A549 treated with DMSO at 1 μM for 4 hours (cell line): ENCODE measurements around the gene ZDHHC8. TPM values are rescaled to one million over a fixed set of nuclear protein-coding genes. Genes with fewer than 3 reads are reported as not detected.

Experiments used
- total RNA-seq: library from RNA; stranded (reverse); fragments of 200-300 nt; extraction: Qiagen RNA extraction; gene quantifications from 5 replicates; pipeline ENCODE4 v1.2.3, GENCODE V29; 2022; ENCODE audit warnings: low read depth

ZDHHC8 gene, protein sequence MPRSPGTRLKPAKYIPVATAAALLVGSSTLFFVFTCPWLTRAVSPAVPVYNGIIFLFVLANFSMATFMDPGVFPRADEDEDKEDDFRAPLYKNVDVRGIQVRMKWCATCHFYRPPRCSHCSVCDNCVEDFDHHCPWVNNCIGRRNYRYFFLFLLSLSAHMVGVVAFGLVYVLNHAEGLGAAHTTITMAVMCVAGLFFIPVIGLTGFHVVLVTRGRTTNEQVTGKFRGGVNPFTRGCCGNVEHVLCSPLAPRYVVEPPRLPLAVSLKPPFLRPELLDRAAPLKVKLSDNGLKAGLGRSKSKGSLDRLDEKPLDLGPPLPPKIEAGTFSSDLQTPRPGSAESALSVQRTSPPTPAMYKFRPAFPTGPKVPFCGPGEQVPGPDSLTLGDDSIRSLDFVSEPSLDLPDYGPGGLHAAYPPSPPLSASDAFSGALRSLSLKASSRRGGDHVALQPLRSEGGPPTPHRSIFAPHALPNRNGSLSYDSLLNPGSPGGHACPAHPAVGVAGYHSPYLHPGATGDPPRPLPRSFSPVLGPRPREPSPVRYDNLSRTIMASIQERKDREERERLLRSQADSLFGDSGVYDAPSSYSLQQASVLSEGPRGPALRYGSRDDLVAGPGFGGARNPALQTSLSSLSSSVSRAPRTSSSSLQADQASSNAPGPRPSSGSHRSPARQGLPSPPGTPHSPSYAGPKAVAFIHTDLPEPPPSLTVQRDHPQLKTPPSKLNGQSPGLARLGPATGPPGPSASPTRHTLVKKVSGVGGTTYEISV
- 22.4 to 33.7 TPM (median 29.6 TPM) in 5 replicates for total RNA-seq

DNA sequence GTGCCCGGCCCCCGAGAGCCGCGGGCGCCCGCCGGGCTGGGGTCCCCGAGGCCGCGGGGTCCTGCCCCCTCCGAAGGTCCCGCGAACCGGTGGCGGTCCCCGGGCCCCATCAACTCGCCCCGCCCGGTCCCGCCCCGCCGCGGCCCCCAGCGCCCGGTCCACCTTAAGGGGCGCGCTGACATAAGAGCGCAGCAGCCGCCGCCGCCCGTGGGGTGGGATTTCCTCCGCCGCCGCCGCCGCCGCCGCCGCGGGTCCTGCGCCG, at the start of gene ZDHHC8:
ZDHHC8 (plus strand) TSS at position 208 of the 262 bp plus-strand sequence. CDS start 144 bp downstream, outside the sequence.

GRCh38 chr22:20115691-20116375, 15.8 kb upstream of the ZDHHC8 start, which contains the start of gene RANBP1:
TSS of gene RANBP1 (plus strand) at chr22:20116104. CDS start at chr22:20116185, 81 bp downstream.

DNA sequence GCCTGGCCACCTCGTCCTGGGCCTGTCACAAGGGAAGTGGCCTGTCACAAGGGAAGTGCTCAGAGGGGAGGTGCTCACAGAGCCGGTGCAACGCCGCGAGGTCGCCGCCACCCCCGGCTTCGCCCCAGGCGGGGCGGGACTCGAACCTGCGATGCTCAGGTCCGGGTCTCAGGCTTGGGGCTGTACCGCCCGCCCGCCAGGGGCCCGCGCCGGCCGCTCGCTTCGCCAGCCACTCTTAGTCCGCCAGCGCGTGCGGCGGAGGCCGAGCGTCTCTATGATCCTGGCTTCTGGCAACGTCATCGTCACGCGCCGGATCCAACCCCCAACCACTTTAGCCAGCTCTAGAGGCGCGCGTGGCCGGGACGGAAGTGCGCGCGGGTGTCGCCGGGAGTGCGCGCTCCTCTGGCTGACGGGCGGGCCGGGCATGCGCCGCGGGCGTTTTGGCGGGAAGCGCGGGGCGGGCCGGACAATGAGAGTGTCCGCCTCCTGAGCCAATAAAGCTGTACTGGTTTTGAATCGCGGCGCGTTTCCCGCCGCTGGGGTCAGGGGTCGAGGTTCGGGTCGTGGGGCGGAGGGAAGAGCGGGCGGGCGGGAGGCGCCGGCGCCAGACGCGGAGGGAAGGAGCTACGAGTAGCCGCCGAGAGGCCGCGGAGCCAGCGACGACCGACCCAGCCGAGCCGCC, 14.5 kb upstream of the ZDHHC8 start, which contains the start of gene TRMT2A:
TRMT2A (minus strand) TSS at position 276 of the 682 bp plus-strand sequence. CDS start 320 bp downstream, outside the sequence.

DNA sequence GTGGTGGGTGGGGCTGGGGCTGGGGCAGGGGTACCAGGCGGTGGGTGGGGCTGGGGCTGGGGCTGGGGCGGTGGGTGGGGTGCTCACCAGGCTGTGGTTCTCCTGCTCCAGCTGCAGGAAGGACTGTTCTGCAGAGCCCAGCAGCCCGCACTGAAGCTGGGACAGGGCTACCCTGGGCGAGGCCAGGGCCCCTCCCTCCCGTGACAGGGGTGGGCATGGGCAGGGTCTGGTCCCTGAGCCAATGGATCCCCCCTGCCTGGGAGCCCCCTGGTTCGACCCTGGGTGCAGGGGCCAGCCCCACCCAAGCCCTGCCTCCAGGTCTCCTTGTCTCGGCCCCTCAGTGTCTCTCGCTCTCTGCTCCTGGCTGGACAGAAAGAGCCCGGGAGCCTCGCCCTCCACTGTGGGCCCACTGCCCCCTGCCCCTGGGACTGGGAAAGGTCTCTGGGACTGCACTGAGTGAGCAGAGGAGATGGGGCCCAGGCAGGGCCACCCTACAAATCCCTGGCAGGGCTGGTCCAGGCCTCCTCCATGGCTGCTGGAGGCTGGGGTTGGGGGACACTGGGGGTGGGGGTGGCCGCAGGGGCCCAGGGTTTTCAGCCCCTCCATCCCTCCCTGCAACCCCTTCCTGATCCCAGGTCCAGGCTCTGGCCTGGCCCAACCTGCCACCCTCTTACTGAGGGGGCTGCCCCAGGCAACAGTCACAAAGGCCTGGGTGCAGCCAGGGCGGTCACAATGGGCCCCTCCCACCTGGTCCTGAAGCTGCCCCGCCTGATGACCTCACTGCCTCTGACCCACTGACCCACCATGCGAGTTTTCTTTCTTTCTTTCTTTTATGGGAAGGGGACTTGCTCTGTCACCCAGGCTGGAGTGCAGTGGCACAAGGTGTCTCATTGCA, 19.0 kb downstream of the ZDHHC8 start, which contains the start of gene CCDC188:
CCDC188 (minus strand) TSS at position 675 of the 895 bp plus-strand sequence; CDS start at position 606, 69 bp downstream.

Other genes with a start within 250 kb of the ZDHHC8 start
- gene COMT, start 190.0 kb upstream of the ZDHHC8 start, total RNA-seq: 130 to 158 TPM (median 152 TPM) in 5 replicates
- 30.6 to 39.8 TPM (median 34.1 TPM) in 5 replicates for gene TXNRD2, start 190.0 kb upstream of the ZDHHC8 start, total RNA-seq
- 1.9 to 2.7 TPM (median 2.3 TPM) in 5 replicates for gene ARVCF, start 115.0 kb upstream of the ZDHHC8 start, total RNA-seq
- 12.7 to 29.8 TPM (median 16.7 TPM) in 5 replicates for gene TANGO2, start 110.7 kb upstream of the ZDHHC8 start, total RNA-seq
- 21.2 to 21.7 TPM (median 21.4 TPM) in 5 replicates for gene DGCR8, start 51.6 kb upstream of the ZDHHC8 start, total RNA-seq
- 242 to 297 TPM (median 287 TPM) in 5 replicates for gene RANBP1, start 15.7 kb upstream of the ZDHHC8 start, total RNA-seq
- 17.0 to 31.9 TPM (median 26.6 TPM) in 5 replicates for gene TRMT2A, start 14.6 kb upstream of the ZDHHC8 start, total RNA-seq
- not detected in 5 replicates for gene CCDC188, start 19.3 kb downstream of the ZDHHC8 start, total RNA-seq
- gene RTN4R, start 136.5 kb downstream of the ZDHHC8 start, total RNA-seq: 5.5 to 10.0 TPM (median 8.8 TPM) in 5 replicates
- 29.5 to 45.3 TPM (median 40.4 TPM) in 5 replicates for gene DGCR6L, start 188.3 kb downstream of the ZDHHC8 start, total RNA-seq